GM19452 (cell line): ENCODE results near the gene ELMO1.

ENCODE experiments used
- ATAC-seq: cut with Tn5 transposase; IDR thresholded peaks from one replicate; pipeline ENCODE4 v1.9.1; 2021; ENCODE audit not compliant: unreplicated experiment

ELMO1 gene

GRCh38 chr7:36820527-36821170, 628.0 kb downstream of the ELMO1 start:
- ATAC-seq, result no peak

- no peak for ATAC-seq
Observed at GRCh38 chr7:36819639-36820038, 629.0 kb downstream of the ELMO1 start.

- no peak for ATAC-seq
Observed at GRCh38 chr7:36814311-36814710, 634.4 kb downstream of the ELMO1 start.

- ATAC-seq, result no peak
Observed at GRCh38 chr7:36811807-36812206, 636.9 kb downstream of the ELMO1 start.

- ATAC-seq, result no peak
Observed at GRCh38 chr7:36810489-36810888, 638.2 kb downstream of the ELMO1 start.

- no peak for ATAC-seq
Observed at GRCh38 chr7:36810032-36810431, 638.6 kb downstream of the ELMO1 start.

GRCh38 chr7:36809510-36809909, 639.2 kb downstream of the ELMO1 start:
- ATAC-seq, result no peak

GRCh38 chr7:36809086-36809485, 639.6 kb downstream of the ELMO1 start:
- ATAC-seq, result no peak

- ATAC-seq, result no peak
Observed at GRCh38 chr7:36806891-36807290, 641.8 kb downstream of the ELMO1 start.
